PC-3 (cell line): ENCODE data around the gene PSMA5. TPM values are rescaled to one million over a fixed set of nuclear protein-coding genes. Genes with fewer than 3 reads are reported as not detected.

Experiments used
- ATAC-seq: fragments of 200-7000 bp; cut with Tn5 transposase; 2 replicates; pipeline ENCODE4 v1.9.1; 2020; ENCODE audit warnings: mild to moderate bottlenecking, moderate library complexity
- BruUV-seq: library from RNA; stranded (reverse); fragments of 400-500 nt; replicated peaks from 2 replicates; lab custom pipeline; 2021; lab: Mats Ljungman, UMichigan
- CTCF ChIA-PET: fragments of 300-600 bp; sonication (Branson Sonifier 250); formaldehyde crosslinking; loops from one replicate; lab custom pipeline; 2022; ENCODE audit warnings: antibody characterized with exemption; lab: Charles Lee
- POLR2A ChIA-PET: fragments of 300-600 bp; sonication (Branson Sonifier 250); formaldehyde crosslinking; loops from one replicate; lab custom pipeline; 2022; ENCODE audit warnings: antibody characterized with exemption; ENCODE audit not compliant: unreplicated experiment; lab: Charles Lee
- DNase-seq: peaks from one replicate; pipeline ENCODE4 v3.0.0-alpha.2; 2015
- H2AFZ ChIP-seq: fragments of 300-600 bp; sonication (generic); 2 replicates; pipeline ENCODE4 v1.6.0; 2016; ENCODE audit warnings: antibody characterized with exemption, low read length
- H3F3A ChIP-seq: fragments of 300-600 bp; sonication (generic); one replicate; pipeline ENCODE4 v1.6.0; 2017; ENCODE audit warnings: antibody characterized with exemption, low read length, control low read depth, mild to moderate bottlenecking; ENCODE audit not compliant: unreplicated experiment
- H3K27ac ChIP-seq: fragments of 300-600 bp; sonication (generic); 2 replicates; pipeline ENCODE4 v1.5.1; 2016; ENCODE audit warnings: mild to moderate bottlenecking, low read length
- H3K27me3 ChIP-seq: fragments of 300-600 bp; sonication (generic); 2 replicates; pipeline ENCODE4 v1.6.1; 2016; ENCODE audit warnings: low read length, mixed read lengths
- H3K36me3 ChIP-seq: fragments of 300-600 bp; sonication (generic); 2 replicates; pipeline ENCODE4 v1.6.1; 2016; ENCODE audit warnings: low read depth, mixed run types, low read length, mixed read lengths
- H3K4me1 ChIP-seq: fragments of 300-600 bp; sonication (generic); 2 replicates; pipeline ENCODE4 v1.5.1; 2016; ENCODE audit warnings: low read length; ENCODE audit not compliant: insufficient read depth
- H3K4me2 ChIP-seq: fragments of 300-600 bp; sonication (generic); 2 replicates; pipeline ENCODE4 v1.6.0; 2016; ENCODE audit warnings: low read length
- H3K4me3 ChIP-seq: fragments of 300-600 bp; sonication (generic); 2 replicates; pipeline ENCODE4 v1.5.1; 2016; ENCODE audit warnings: mild to moderate bottlenecking, low read length, mixed read lengths
- H3K79me2 ChIP-seq: fragments of 300-600 bp; sonication (generic); 2 replicates; pipeline ENCODE4 v1.6.1; 2017; ENCODE audit warnings: low read length, mixed read lengths
- H3K9ac ChIP-seq: fragments of 300-600 bp; sonication (generic); 2 replicates; pipeline ENCODE4 v1.6.0; 2016; ENCODE audit warnings: mild to moderate bottlenecking, low read length
- H3K9me2 ChIP-seq: fragments of 300-600 bp; sonication (generic); replicated peaks from 2 replicates; pipeline ENCODE4 v1.6.1; 2016; ENCODE audit warnings: mixed run types, low read length, mixed read lengths
- H3K9me3 ChIP-seq: fragments of 300-600 bp; sonication (generic); 2 replicates; pipeline ENCODE4 v1.6.1; 2016; ENCODE audit warnings: low read length, mixed read lengths
- H4K20me1 ChIP-seq: fragments of 300-600 bp; sonication (generic); 2 replicates; pipeline ENCODE4 v1.6.1; 2016; ENCODE audit warnings: low read length, mixed read lengths
- CTCF ChIP-seq: fragments of 300-600 bp; sonication (generic); conservative IDR thresholded peaks from 2 replicates; pipeline ENCODE4 v1.5.1; 2017; ENCODE audit warnings: antibody characterized with exemption, low read depth, mild to moderate bottlenecking, low read length
- EZH2 ChIP-seq: fragments of 300-600 bp; sonication (generic); IDR thresholded peaks from one replicate; pipeline ENCODE4 v1.6.1; 2017; ENCODE audit warnings: antibody characterized with exemption, mild to moderate bottlenecking, low read length; ENCODE audit not compliant: unreplicated experiment
- EZH2phosphoT487 ChIP-seq: fragments of 300-600 bp; sonication (generic); IDR thresholded peaks from 2 replicates; pipeline ENCODE4 v1.6.1; 2018; ENCODE audit warnings: mild to moderate bottlenecking, antibody characterized with exemption, low read length, borderline replicate concordance
- intact Hi-C: fragments of 100-400 bp; cut with micrococcal nuclease; formaldehyde crosslinking; loops from 2 replicates; pipeline ENCODE4 v1.9.0; 2023
- total RNA-seq: library from RNA; depleted of rRNA; stranded (reverse); fragments of >200 nt; gene quantifications from 2 replicates; pipeline ENCODE4 v1.2.3, GENCODE V29; 2014

Gene PSMA5
- total RNA-seq, 1 experiment from 2014 or later = 86.9 TPM

DNA sequence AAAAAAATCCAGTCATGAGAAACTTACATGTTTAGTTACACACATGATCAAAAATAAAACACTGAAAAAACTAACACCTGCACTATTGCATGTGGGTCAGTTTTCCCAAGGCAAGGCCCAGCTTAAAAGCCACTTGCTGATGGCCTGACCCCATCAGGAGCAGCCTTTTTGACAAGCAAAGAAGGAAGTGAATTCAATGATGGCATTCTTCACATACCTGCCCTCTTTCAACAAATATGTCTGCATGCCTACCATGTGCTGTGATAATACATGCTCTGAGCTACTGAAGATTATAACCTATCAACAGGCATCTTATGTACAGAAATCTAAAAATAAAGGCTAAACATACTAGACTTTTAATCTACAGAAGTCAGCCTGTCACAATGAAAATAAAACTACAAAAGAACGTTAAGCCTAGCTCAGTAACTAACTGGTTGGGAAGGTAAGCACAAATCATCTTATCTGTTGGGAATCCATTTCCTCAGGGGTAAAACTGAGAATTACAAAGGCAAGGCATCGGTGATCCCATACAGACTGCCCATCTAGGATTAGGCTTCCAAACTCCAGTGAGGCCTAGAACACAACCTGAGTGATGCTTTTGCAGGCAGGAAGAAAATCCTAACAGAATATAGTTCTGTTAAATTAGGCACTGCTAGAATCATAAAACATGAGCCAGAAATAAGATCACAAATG is 43.0 kb downstream of the PSMA5 start:
- DNase-seq (no peak), ATAC-seq (no peak)
- Histone ChIP-seq H4K20me1 (no peaks in the 10 kb centered on the region), H3K79me2 (peaks cover 20% of the 10 kb centered on the region; the same call in 1 of the 2 replicates), H3K4me2 (no peak overlapping the region), H2AFZ (no peak overlapping the region), H3K9me2 (no peaks in the 10 kb centered on the region), H3K27ac (no peak overlapping the region), H3K27me3 (no peaks in the 10 kb centered on the region), H3K9ac (no peak overlapping the region), H3K4me1 (peaks cover 28% of the 10 kb centered on the region), H3K36me3 (no peaks in the 10 kb centered on the region), H3F3A (no peaks in the 10 kb centered on the region), H3K9me3 (no peaks in the 10 kb centered on the region), H3K4me3 (no peak overlapping the region)
- intact Hi-C loops = no loop called here
- POLR2A ChIA-PET = no interaction called here
- TF ChIP-seq CTCF = no peak
- TF ChIP-seq EZH2 = no peak
- TF ChIP-seq EZH2phosphoT487 = no peak
- no TSS peak for BruUV-seq
- CTCF ChIA-PET = no interaction called here

- no peak for TF ChIP-seq CTCF
- TF ChIP-seq EZH2 = no peak
- TF ChIP-seq EZH2phosphoT487 = no peak
These were observed 44.7 kb downstream of the PSMA5 start for GRCh38 chr1:109381573-109381972.

DNA sequence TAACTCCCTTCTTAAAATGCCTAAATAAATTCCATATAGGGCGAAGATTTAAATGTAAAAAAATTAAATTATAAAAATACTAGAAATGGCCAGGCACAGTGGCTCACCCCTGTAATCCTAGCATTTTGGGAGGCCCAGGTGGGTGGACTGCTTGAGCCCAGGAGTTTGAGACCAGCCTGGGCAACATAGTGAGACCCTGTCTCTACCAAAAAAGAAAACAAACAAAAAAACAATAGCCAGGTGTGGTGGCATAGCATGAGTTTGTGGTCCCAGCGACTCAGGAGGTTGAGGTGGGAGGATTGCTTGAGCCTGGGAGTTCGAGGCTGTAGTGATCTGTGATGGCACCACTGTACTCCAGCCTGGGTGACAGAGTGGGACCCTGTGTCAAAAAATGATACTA is 46.3 kb downstream of the PSMA5 start:
- CTCF ChIA-PET = interaction anchor here (0.6 to 1.7 kb wide), 2 partner anchors 19 to 298 kb away, joined by 5 to 7 read pairs; partner anchors contain the start of gene SORT1
- Histone ChIP-seq H3K27ac (peak overlapping the region; percentile 64; the same call in 1 of the 2 replicates), H3K36me3 (no peaks in the 10 kb centered on the region), H3K4me1 (peaks cover 30% of the 10 kb centered on the region), H3K9me2 (no peaks in the 10 kb centered on the region), H3K4me2 (peak overlapping the region; percentile 65; the same call in 1 of the 2 replicates), H3K27me3 (no peaks in the 10 kb centered on the region), H3K79me2 (peaks cover 18% of the 10 kb centered on the region; the same call in 1 of the 2 replicates), H3F3A (no peaks in the 10 kb centered on the region), H3K9me3 (no peaks in the 10 kb centered on the region), H3K4me3 (no peak overlapping the region), H2AFZ (no peak overlapping the region), H4K20me1 (no peaks in the 10 kb centered on the region), H3K9ac (no peak overlapping the region)
- POLR2A ChIA-PET = interaction anchor here (0.6 kb wide), 1 partner anchor 675 kb away, joined by 3 read pairs; no protein-coding TSS in a partner anchor
- intact Hi-C loops = no loop called here
- ATAC-seq (no peak), DNase-seq (no peak)
- BruUV-seq = no TSS peak
- TF ChIP-seq EZH2phosphoT487 (no peak), EZH2 (no peak), CTCF (no peak)

More at GRCh38 chr1:109381573-109381972, 44.7 kb downstream of the PSMA5 start:
- ChIA-PET POLR2A (no interaction called here), CTCF (no interaction called here)
- no peak overlapping the region for H3K27ac ChIP-seq
- no peaks in the 10 kb centered on the region for H3K9me2 ChIP-seq
- no peak overlapping the region for H2AFZ ChIP-seq
- no peaks in the 10 kb centered on the region for H3F3A ChIP-seq
- intact Hi-C loops = no loop called here
- no peaks in the 10 kb centered on the region for H3K36me3 ChIP-seq
- no peak overlapping the region for H3K4me3 ChIP-seq
- H3K4me2 ChIP-seq = no peak overlapping the region
- H3K27me3 ChIP-seq = no peaks in the 10 kb centered on the region
- no TSS peak for BruUV-seq
- DNase-seq (no peak), ATAC-seq (no peak)
- no peak overlapping the region for H3K9ac ChIP-seq
- peaks cover 29% of the 10 kb centered on the region; the same call in 1 of the 2 replicates for H3K79me2 ChIP-seq
- no peaks in the 10 kb centered on the region for H3K9me3 ChIP-seq
- no peaks in the 10 kb centered on the region for H4K20me1 ChIP-seq
- H3K4me1 ChIP-seq = peaks cover 30% of the 10 kb centered on the region
